H9 (cell line): ENCODE measurements around the gene ARMCX6. TPM values are rescaled to one million over a fixed set of nuclear protein-coding genes. Genes with fewer than 3 reads are reported as not detected.
"Not testable (repeated sequence)": the region's sequence is repeated elsewhere in the genome, so short reads cannot be mapped to it uniquely, and the experiment has no call there.

Source experiments
- DNase-seq: peaks from one replicate; pipeline ENCODE4 v3.0.0-alpha.2; 2017
- H2AFZ ChIP-seq: one replicate; pipeline ENCODE4 v1.6.1; 2013; ENCODE audit warnings: mild to moderate bottlenecking, low read length, control low read depth, moderate library complexity
- H2AK5ac ChIP-seq: 2 replicates; pipeline ENCODE4 v1.6.1; 2013; ENCODE audit warnings: low read length, control low read depth, mixed read lengths; ENCODE audit not compliant: insufficient read length
- H2BK120ac ChIP-seq: one replicate; pipeline ENCODE4 v1.6.1; 2013; ENCODE audit warnings: low read depth, mild to moderate bottlenecking, low read length, control low read depth, inconsistent platforms; ENCODE audit not compliant: poor library complexity, severe bottlenecking
- H2BK12ac ChIP-seq: 2 replicates; pipeline ENCODE4 v1.6.1; 2013; ENCODE audit warnings: low read length, control low read depth, mixed read lengths, low read depth; ENCODE audit not compliant: insufficient read length
- H2BK15ac ChIP-seq: 2 replicates; pipeline ENCODE4 v1.6.1; 2013; ENCODE audit warnings: low read depth, low read length, control low read depth
- H2BK20ac ChIP-seq: one replicate; pipeline ENCODE4 v1.6.1; 2013; ENCODE audit warnings: low read depth, mild to moderate bottlenecking, low read length, control low read depth, inconsistent platforms; ENCODE audit not compliant: poor library complexity, severe bottlenecking
- H2BK5ac ChIP-seq: 2 replicates; pipeline ENCODE4 v1.6.1; 2013; ENCODE audit warnings: low read length, control low read depth, mixed read lengths; ENCODE audit not compliant: insufficient read length
- H3K14ac ChIP-seq: 2 replicates; pipeline ENCODE4 v1.6.1; 2013; ENCODE audit warnings: low read length, control low read depth; ENCODE audit not compliant: insufficient read depth
- H3K18ac ChIP-seq: 2 replicates; pipeline ENCODE4 v1.6.1; 2013; ENCODE audit warnings: low read depth, mild to moderate bottlenecking, mixed read lengths, low read length, control low read depth; ENCODE audit not compliant: insufficient read length
- H3K23ac ChIP-seq: 2 replicates; pipeline ENCODE4 v1.6.1; 2013; ENCODE audit warnings: low read length, control low read depth, mixed read lengths, low read depth; ENCODE audit not compliant: insufficient read length
- H3K23me2 ChIP-seq: 2 replicates; pipeline ENCODE4 v1.6.1; 2013; ENCODE audit warnings: low read depth, mild to moderate bottlenecking, mixed read lengths, low read length, control low read depth; ENCODE audit not compliant: insufficient read length, poor library complexity, severe bottlenecking
- H3K27ac ChIP-seq: 2 replicates; pipeline ENCODE4 v1.5.1; 2013; ENCODE audit warnings: low read length, control low read depth, mixed read lengths, low read depth; ENCODE audit not compliant: insufficient read length
- H3K27me3 ChIP-seq: 2 replicates; pipeline ENCODE4 v1.6.1; 2013; ENCODE audit warnings: low read length, control low read depth, inconsistent platforms; ENCODE audit not compliant: insufficient read depth
- H3K4ac ChIP-seq: 2 replicates; pipeline ENCODE4 v1.6.1; 2013; ENCODE audit warnings: low read depth, mild to moderate bottlenecking, control low read depth, inconsistent platforms, low read length, moderate library complexity
- H3K4me1 ChIP-seq: 2 replicates; pipeline ENCODE4 v1.6.1; 2013; ENCODE audit warnings: low read length, control low read depth, inconsistent platforms; ENCODE audit not compliant: insufficient read depth
- H3K4me2 ChIP-seq: 2 replicates; pipeline ENCODE4 v1.6.1; 2013; ENCODE audit warnings: low read length, control low read depth, mixed read lengths; ENCODE audit not compliant: insufficient read length, insufficient read depth
- H3K56ac ChIP-seq: 2 replicates; pipeline ENCODE4 v1.6.1; 2013; ENCODE audit warnings: low read depth, mild to moderate bottlenecking, mixed read lengths, low read length, control low read depth; ENCODE audit not compliant: insufficient read length
- H3K79me1 ChIP-seq: 2 replicates; pipeline ENCODE4 v1.6.1; 2013; ENCODE audit warnings: low read depth, mild to moderate bottlenecking, moderate library complexity, low read length, control low read depth, inconsistent platforms; ENCODE audit not compliant: insufficient read depth, poor library complexity, severe bottlenecking
- H3K79me2 ChIP-seq: 2 replicates; pipeline ENCODE4 v1.6.1; 2013; ENCODE audit warnings: low read length, control low read depth, inconsistent platforms; ENCODE audit not compliant: insufficient read depth
- H3K9ac ChIP-seq: 2 replicates; pipeline ENCODE4 v1.6.1; 2013; ENCODE audit warnings: low read length, control low read depth, mixed read lengths; ENCODE audit not compliant: insufficient read length; ENCODE audit errors: extremely low read depth
- H3K9me3 ChIP-seq: one replicate; pipeline ENCODE4 v1.6.1; 2013; ENCODE audit warnings: low read depth, low read length, inconsistent platforms; ENCODE audit not compliant: control insufficient read depth
- H3T11ph ChIP-seq: one replicate; pipeline ENCODE4 v1.6.1; 2013; ENCODE audit warnings: mild to moderate bottlenecking, low read length, control low read depth, inconsistent platforms
- H4K20me1 ChIP-seq: one replicate; pipeline ENCODE4 v1.6.1; 2013; ENCODE audit not compliant: control insufficient read depth, insufficient read length, insufficient read depth
- H4K5ac ChIP-seq: 2 replicates; pipeline ENCODE4 v1.6.1; 2013; ENCODE audit warnings: low read depth, mild to moderate bottlenecking, mixed read lengths, low read length, control low read depth; ENCODE audit not compliant: insufficient read length
- H4K8ac ChIP-seq: replicated peaks from 2 replicates; pipeline ENCODE4 v1.6.1; 2013; ENCODE audit warnings: low read length, control low read depth, mixed read lengths, low read depth; ENCODE audit not compliant: insufficient read length
- H4K91ac ChIP-seq: 2 replicates; pipeline ENCODE4 v1.6.1; 2013; ENCODE audit warnings: low read depth, mild to moderate bottlenecking, moderate library complexity, mixed read lengths, low read length, control low read depth; ENCODE audit not compliant: insufficient read length
- H3K27ac Mint-ChIP-seq, 3 experiments: 2 replicates in 2 of 3; 3 replicates in 1 of 3; pipeline ENCODE4 v1.8.0; 2020 to 2021; ENCODE audit warnings: mixed read lengths in 3 of 3, mild to moderate bottlenecking in 1 of 3, moderate library complexity in 1 of 3
- H3K27me3 Mint-ChIP-seq: 2 replicates; pipeline ENCODE4 v1.8.0; 2021; ENCODE audit warnings: low read depth, mild to moderate bottlenecking, moderate library complexity, mixed read lengths
- H3K36me3 Mint-ChIP-seq, 3 experiments: 2 replicates in 2 of 3; 3 replicates in 1 of 3; pipeline ENCODE4 v1.8.0; 2020 to 2021; ENCODE audit warnings: low read depth in 3 of 3, mixed read lengths in 3 of 3; ENCODE audit not compliant: insufficient read depth in 1 of 3
- H3K4me1 Mint-ChIP-seq, 2 experiments: 2 replicates each; pipeline ENCODE4 v1.8.0; 2020; ENCODE audit warnings: mixed read lengths in 2 of 2
- H3K4me3 Mint-ChIP-seq, 2 experiments: 2 replicates in 1 of 2; 3 replicates in 1 of 2; pipeline ENCODE4 v1.8.0; 2020 to 2021; ENCODE audit warnings: mild to moderate bottlenecking in 2 of 2, mixed read lengths in 2 of 2, moderate library complexity in 1 of 2
- H3K9me3 Mint-ChIP-seq, 2 experiments: 2 replicates in 1 of 2; 3 replicates in 1 of 2; pipeline ENCODE4 v1.8.0; 2020; ENCODE audit warnings: mild to moderate bottlenecking in 2 of 2, mixed read lengths in 2 of 2, moderate library complexity in 1 of 2
- WGBS: extraction: QIAGEN DNeasy Blood & Tissue Kit; methylation state at CpG from one replicate; pipeline ENCODE4 v1.1.7; 2013; ENCODE audit warnings: missing lambda C conversion rate, low lambda C conversion rate, mixed read lengths; ENCODE audit not compliant: insufficient read length; ENCODE audit errors: extremely low coverage; 5-methylcytosine and 5-hydroxymethylcytosine counted together
- total RNA-seq: library from RNA; stranded (reverse); gene quantifications from 2 replicates; pipeline ENCODE4 v1.2.1, GENCODE V29; 2021
- TF ChIP-seq, protein P1 (sequence below): fragments of 200-600 bp; sonication (generic); conservative IDR thresholded peaks from 3 replicates; pipeline ENCODE4 v1.8.0; 2021; ENCODE audit warnings: antibody characterized with exemption, mild to moderate bottlenecking

Gene ARMCX6
- total RNA-seq, 1 experiment from 2014 or later: 48.6 TPM

DNA sequence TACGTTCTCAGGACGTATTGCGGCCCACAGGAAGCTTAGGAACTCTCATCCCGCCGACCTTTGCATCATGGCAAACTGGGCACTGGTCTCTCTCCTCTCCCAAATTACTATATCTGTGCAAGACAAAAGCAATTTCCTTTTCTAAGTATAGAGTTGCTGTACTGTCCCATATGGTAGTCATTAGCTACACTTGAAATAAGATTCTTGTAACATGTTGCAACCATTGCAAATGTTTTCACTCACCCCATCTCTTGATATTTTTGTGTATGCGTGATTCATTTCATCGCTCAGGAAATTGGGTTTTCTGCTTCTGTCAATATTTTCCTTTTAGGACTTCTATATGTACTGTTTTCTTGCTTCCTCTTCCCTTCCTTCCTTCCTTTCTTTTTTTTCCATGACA lies 15.7 kb downstream of the ARMCX6 start:
- Histone ChIP-seq H3T11ph (no peak overlapping the region), H3K4ac (no peak overlapping the region), H3K9me3 (peaks cover 19% of the 10 kb centered on the region), H2BK15ac (no peak overlapping the region), H3K4me2 (no peak overlapping the region), H3K23me2 (no peaks in the 10 kb centered on the region), H4K5ac (no peak overlapping the region), H3K9ac (no peak overlapping the region), H4K20me1 (no peaks in the 10 kb centered on the region), H2BK12ac (no peak overlapping the region), H2AK5ac (no peak overlapping the region), H3K56ac (no peak overlapping the region), H2AFZ (no peak overlapping the region), H4K91ac (no peak overlapping the region), H3K4me1 (no peaks in the 10 kb centered on the region), H3K18ac (no peak overlapping the region), H3K27me3 (no peaks in the 10 kb centered on the region), H3K27ac (no peak overlapping the region), H3K14ac (no peak overlapping the region), H3K79me1 (no peaks in the 10 kb centered on the region), H2BK20ac (no peak overlapping the region), H2BK5ac (no peak overlapping the region), H4K8ac (no peak overlapping the region), H3K79me2 (no peaks in the 10 kb centered on the region), H3K23ac (no peak overlapping the region), H2BK120ac (no peak overlapping the region)
- no peak overlapping the region for H3K27ac Mint-ChIP-seq
- H3K36me3 Mint-ChIP-seq: no peaks in the 10 kb centered on the region; a peak in 1 of 7 replicates
- H3K4me1 Mint-ChIP-seq: no peaks in the 10 kb centered on the region
- no peaks in the 10 kb centered on the region for H3K27me3 Mint-ChIP-seq
- DNase-seq: no peak
- H3K4me3 Mint-ChIP-seq: no peak overlapping the region
- peaks cover 29 to 45% of the 10 kb centered on the region in 2 experiments for H3K9me3 Mint-ChIP-seq
- no CpG with 5 or more reads among the region's 7 CpGs for WGBS
- TF ChIP-seq, protein P1, sequence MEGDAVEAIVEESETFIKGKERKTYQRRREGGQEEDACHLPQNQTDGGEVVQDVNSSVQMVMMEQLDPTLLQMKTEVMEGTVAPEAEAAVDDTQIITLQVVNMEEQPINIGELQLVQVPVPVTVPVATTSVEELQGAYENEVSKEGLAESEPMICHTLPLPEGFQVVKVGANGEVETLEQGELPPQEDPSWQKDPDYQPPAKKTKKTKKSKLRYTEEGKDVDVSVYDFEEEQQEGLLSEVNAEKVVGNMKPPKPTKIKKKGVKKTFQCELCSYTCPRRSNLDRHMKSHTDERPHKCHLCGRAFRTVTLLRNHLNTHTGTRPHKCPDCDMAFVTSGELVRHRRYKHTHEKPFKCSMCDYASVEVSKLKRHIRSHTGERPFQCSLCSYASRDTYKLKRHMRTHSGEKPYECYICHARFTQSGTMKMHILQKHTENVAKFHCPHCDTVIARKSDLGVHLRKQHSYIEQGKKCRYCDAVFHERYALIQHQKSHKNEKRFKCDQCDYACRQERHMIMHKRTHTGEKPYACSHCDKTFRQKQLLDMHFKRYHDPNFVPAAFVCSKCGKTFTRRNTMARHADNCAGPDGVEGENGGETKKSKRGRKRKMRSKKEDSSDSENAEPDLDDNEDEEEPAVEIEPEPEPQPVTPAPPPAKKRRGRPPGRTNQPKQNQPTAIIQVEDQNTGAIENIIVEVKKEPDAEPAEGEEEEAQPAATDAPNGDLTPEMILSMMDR: no peak

DNA sequence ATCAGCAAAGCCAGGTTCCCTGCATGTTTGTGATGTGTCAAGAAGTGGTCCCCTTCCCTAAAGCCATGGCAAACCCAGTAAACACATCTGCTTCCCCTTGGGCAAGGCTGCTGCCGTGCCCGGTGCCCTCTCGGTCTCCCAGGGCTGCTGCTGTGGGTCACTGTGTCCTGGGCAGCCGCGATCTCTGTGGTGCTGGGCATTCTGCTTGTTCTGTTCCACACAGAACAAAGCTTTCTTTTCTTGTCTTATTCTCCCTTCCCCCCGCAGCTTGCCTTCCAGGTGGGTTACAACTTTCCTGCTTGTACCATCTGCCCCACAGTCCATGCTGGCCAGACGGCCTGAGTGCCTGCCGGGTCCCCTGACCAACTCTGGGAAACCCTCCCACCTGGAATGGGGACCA lies 18.2 kb downstream of the ARMCX6 start:
- H3K23ac ChIP-seq, H3K27ac ChIP-seq: not testable (repeated sequence)

More for the DNA sequence above, 18.2 kb downstream of the ARMCX6 start:
- H3K27me3 Mint-ChIP-seq, H3K27me3 ChIP-seq, H2BK120ac ChIP-seq, H3K79me1 ChIP-seq, H3K23me2 ChIP-seq, H2BK12ac ChIP-seq, H3K9ac ChIP-seq, H3K4me1 Mint-ChIP-seq, H3K36me3 Mint-ChIP-seq, DNase-seq, H3K4me3 Mint-ChIP-seq, H2BK15ac ChIP-seq, H3K4ac ChIP-seq, H3K14ac ChIP-seq, H4K5ac ChIP-seq, H3K79me2 ChIP-seq, H2BK20ac ChIP-seq, H3T11ph ChIP-seq, H3K18ac ChIP-seq, H4K20me1 ChIP-seq, H3K56ac ChIP-seq, H4K8ac ChIP-seq, H3K27ac Mint-ChIP-seq, H3K4me1 ChIP-seq, H3K4me2 ChIP-seq, H2BK5ac ChIP-seq, H4K91ac ChIP-seq, H2AFZ ChIP-seq, H2AK5ac ChIP-seq: not testable (repeated sequence)
- no CpG with 5 or more reads among the region's 8 CpGs for WGBS
- peaks cover 35 to 42% of the 10 kb centered on the region in 2 experiments for H3K9me3 Mint-ChIP-seq
- peaks cover 27% of the 10 kb centered on the region for H3K9me3 ChIP-seq
